GM12878 (cell line): ENCODE measurements around the gene ZNF415. TPM values are rescaled to one million over a fixed set of nuclear protein-coding genes. Genes with fewer than 3 reads are reported as not detected.

Experiments
- ATAC-seq: fragments of 200-7000 bp; cut with Tn5 transposase; 3 replicates; pipeline ENCODE4 v1.9.1; 2020; ENCODE audit warnings: mild to moderate bottlenecking, moderate library complexity
- BruUV-seq: library from RNA; stranded (reverse); fragments of 400-500 nt; replicated peaks from 2 replicates; lab custom pipeline; 2021; lab: Mats Ljungman, UMichigan
- CTCF ChIA-PET: fragments of 300-600 bp; sonication (Branson Sonifier 250); formaldehyde crosslinking; extraction: SDS; loops from one replicate; lab custom pipeline; 2021; ENCODE audit warnings: inconsistent platforms; lab: Yijun Ruan, JAX
- POLR2A ChIA-PET: fragments of 350-600 bp; formaldehyde crosslinking; extraction: SDS; loops from one replicate; lab custom pipeline; 2021; ENCODE audit warnings: inconsistent platforms; lab: Charles Lee
- RAD21 ChIA-PET: fragments of 300-600 bp; sonication (Branson Sonifier 250); formaldehyde crosslinking; loops from one replicate; lab custom pipeline; 2023; ENCODE audit warnings: antibody characterized with exemption; ENCODE audit not compliant: unreplicated experiment; lab: Charles Lee
- SMC1A ChIA-PET: fragments of 300-600 bp; sonication (Branson Sonifier 250); formaldehyde crosslinking; loops from one replicate; lab custom pipeline; 2023; ENCODE audit not compliant: unreplicated experiment, uncharacterized antibody; lab: Charles Lee
- DNase-seq: peaks from one replicate; pipeline ENCODE4 v3.0.0-alpha.2; 2011; ENCODE audit warnings: low read depth, low spot score
- FAIRE-seq: peaks from 3 replicates; lab custom pipeline; 2011; peaks lifted over from hg19 to GRCh38; lab: Jason Lieb, UNC
- H2AFZ ChIP-seq: 2 replicates; pipeline ENCODE4 v1.6.0; 2011; ENCODE audit warnings: low read depth, low read length, control low read depth; ENCODE audit not compliant: control insufficient read depth
- H3K27ac ChIP-seq: 2 replicates; pipeline ENCODE4 v1.5.1; 2011; ENCODE audit warnings: control low read depth; ENCODE audit not compliant: control insufficient read depth, insufficient read depth
- H3K27me3 ChIP-seq, 2 experiments: replicated peaks in 1 of 2; 2 replicates each; pipeline versions ENCODE4 v1.6.0 to v1.6.1; 2011; ENCODE audit warnings: low read length in 1 of 2; ENCODE audit not compliant: control insufficient read depth in 2 of 2, insufficient read depth in 2 of 2
- H3K36me3 ChIP-seq, 2 experiments: 2 replicates each; pipeline ENCODE4 v1.5.1; 2011; ENCODE audit warnings: low read length in 1 of 2; ENCODE audit not compliant: control insufficient read depth in 2 of 2, insufficient read depth in 2 of 2
- H3K4me1 ChIP-seq: 2 replicates; pipeline ENCODE4 v1.6.1; 2011; ENCODE audit warnings: mild to moderate bottlenecking, low read length, moderate library complexity, mixed read lengths; ENCODE audit not compliant: control insufficient read depth, insufficient read depth
- H3K4me2 ChIP-seq: 2 replicates; pipeline ENCODE4 v1.6.0; 2011; ENCODE audit warnings: control low read depth; ENCODE audit not compliant: control insufficient read depth, insufficient read depth
- H3K4me3 ChIP-seq: fragments of 200-600 bp; sonication (generic); 2 replicates; pipeline ENCODE4 v1.5.1; 2016
- H3K79me2 ChIP-seq: 2 replicates; pipeline ENCODE4 v1.6.0; 2011; ENCODE audit warnings: low read length; ENCODE audit not compliant: control insufficient read depth, insufficient read depth
- H3K9ac ChIP-seq: 2 replicates; pipeline ENCODE4 v1.8.0; 2011; ENCODE audit warnings: low read length, control low read depth, mixed read lengths; ENCODE audit not compliant: control insufficient read depth, insufficient read depth
- H3K9me3 ChIP-seq: replicated peaks from 3 replicates; pipeline ENCODE4 v1.5.1; 2011; ENCODE audit warnings: mild to moderate bottlenecking, low read length; ENCODE audit not compliant: control insufficient read depth, insufficient read depth
- H4K20me1 ChIP-seq: 2 replicates; pipeline ENCODE4 v1.6.0; 2011; ENCODE audit not compliant: control insufficient read depth, insufficient read depth
- BCLAF1 ChIP-seq: fragments of 450-650 bp; IDR thresholded peaks from 2 replicates; pipeline ENCODE4 v1.6.1; 2017; ENCODE audit warnings: antibody characterized with exemption, mild to moderate bottlenecking, moderate library complexity
- BHLHE40 ChIP-seq, 2 experiments: fragments of 450-650 bp in 1 of 2; IDR thresholded peaks; 2 replicates each; pipeline ENCODE4 v1.6.1; 2011 to 2017; ENCODE audit warnings: low read depth in 2 of 2, borderline replicate concordance in 1 of 2, improper control_type of control experiment in 1 of 2, low read length in 1 of 2, mild to moderate bottlenecking in 1 of 2
- CBFB ChIP-seq: IDR thresholded peaks from 2 replicates; pipeline ENCODE4 v1.6.1; 2016; ENCODE audit warnings: antibody characterized with exemption, low read depth
- CREB1 ChIP-seq: IDR thresholded peaks from 2 replicates; pipeline ENCODE4 v1.6.1; 2012; ENCODE audit warnings: low read depth, mild to moderate bottlenecking, inconsistent platforms
- CREM ChIP-seq: IDR thresholded peaks from 2 replicates; pipeline ENCODE4 v1.6.1; 2014; ENCODE audit warnings: antibody characterized with exemption, low read depth
- ELK1 ChIP-seq: IDR thresholded peaks from 2 replicates; pipeline ENCODE4 v1.6.1; 2012; ENCODE audit warnings: low read depth, low read length, improper control_type of control experiment
- HCFC1 ChIP-seq: fragments of 150-350 bp; IDR thresholded peaks from 2 replicates; pipeline ENCODE4 v1.6.1; 2014; ENCODE audit warnings: low read length
- LARP7 ChIP-seq: fragments of 450-650 bp; IDR thresholded peaks from 2 replicates; pipeline ENCODE4 v1.6.1; 2017; ENCODE audit warnings: mild to moderate bottlenecking
- MEF2B ChIP-seq: fragments of 450-650 bp; IDR thresholded peaks from 2 replicates; pipeline ENCODE4 v1.6.1; 2018; ENCODE audit warnings: mild to moderate bottlenecking, moderate library complexity; ENCODE audit not compliant: partially characterized antibody, poor library complexity, severe bottlenecking
- NR2C2 ChIP-seq: IDR thresholded peaks from 2 replicates; pipeline ENCODE4 v1.6.1; 2011; ENCODE audit warnings: borderline replicate concordance, low read depth; ENCODE audit not compliant: control insufficient read depth, insufficient read length
- SIN3A ChIP-seq: IDR thresholded peaks from 2 replicates; pipeline ENCODE4 v1.6.1; 2012; ENCODE audit warnings: low read depth, low read length, improper control_type of control experiment
- SMC3 ChIP-seq: IDR thresholded peaks from 2 replicates; pipeline ENCODE4 v1.6.1; 2011; ENCODE audit warnings: low read length, improper control_type of control experiment, borderline replicate concordance
- ZBTB33 ChIP-seq: fragments of 450-650 bp; IDR thresholded peaks from 2 replicates; pipeline ENCODE4 v1.6.1; 2017; ENCODE audit warnings: mild to moderate bottlenecking
- ZBTB40 ChIP-seq: fragments of 450-650 bp; IDR thresholded peaks from 2 replicates; pipeline ENCODE4 v1.6.1; 2016; ENCODE audit warnings: mild to moderate bottlenecking, moderate library complexity, borderline replicate concordance
- ZNF274 ChIP-seq: IDR thresholded peaks from one replicate; pipeline ENCODE4 v1.8.0; 2011; ENCODE audit not compliant: insufficient read length, insufficient read depth
- ZZZ3 ChIP-seq: IDR thresholded peaks from 2 replicates; pipeline ENCODE4 v1.6.1; 2011; ENCODE audit warnings: low read depth; ENCODE audit not compliant: control insufficient read depth, insufficient read length
- WGBS: methylation state at CpG from one replicate; pipeline ENCODE4 v1.1.6; 2016; ENCODE audit warnings: low lambda C conversion rate; ENCODE audit not compliant: insufficient replicate concordance, insufficient coverage; ENCODE audit errors: missing lambda C conversion rate; 5-methylcytosine and 5-hydroxymethylcytosine counted together
- in situ Hi-C: fragments of 300-500 bp; cut with MboI; formaldehyde crosslinking; loops from 9 replicates; pipeline ENCODE4 v1.14.3; 2018; ENCODE audit warnings: mixed read lengths
- intact Hi-C: fragments of 100-400 bp; cut with micrococcal nuclease; formaldehyde crosslinking; loops from one replicate; pipeline ENCODE4 v1.14.2; 2022; ENCODE audit not compliant: unreplicated experiment
- polyA plus RNA-seq, 11 experiments: library from polyadenylated mRNA; depleted of rRNA in 4 of 11; unstranded in 6 of 11; stranded (reverse) in 5 of 11; fragments of >200 nt; fragmentation: Nextera tagmentation in 4 of 11; fragmentation: Illumina TruSeq in 1 of 11; extraction: Ambion mirVana in 4 of 11; extraction: Trizol in 1 of 11; gene quantifications; 1 replicate in 1 of 11; 2 replicates in 10 of 11; pipeline versions ENCODE4 v1.2.1 to v1.2.3, GENCODE V29; 2011 to 2016; ENCODE audit warnings: inconsistent platforms in 2 of 11, missing spikeins in 2 of 11, low read depth in 1 of 11
- total RNA-seq, 4 experiments: library from RNA; depleted of rRNA in 3 of 4; stranded (reverse); fragments of >200 nt in 3 of 4; fragmentation: Illumina TruSeq in 1 of 4; extraction: Trizol in 1 of 4; gene quantifications; 2 replicates each; pipeline versions ENCODE4 v1.2.1 to v1.2.3, GENCODE V29; 2013 to 2021

The ZNF415 gene
- total and polyA plus RNA-seq, 10 of the 15 experiments (the other 5 are each of a cell fraction or from before 2014, with no cell fraction given), result 0.03 to 0.13 (median 0.05) TPM; not detected in 6

- RAD21 ChIA-PET, result no interaction called here
- no peak overlapping the region for H3K27ac ChIP-seq
- H3K79me2 ChIP-seq, result no peaks in the 10 kb centered on the region
- ATAC-seq, result no peak
- H3K27me3 ChIP-seq, result no peaks in the 10 kb centered on the region
- CTCF ChIA-PET, result no interaction called here
- intact Hi-C loops (no loop called here), in situ Hi-C loops (no loop called here)
- WGBS, result 52% methylated on average over 6 of the region's 6 CpGs
- SMC1A ChIA-PET, result no interaction called here
- H3K36me3 ChIP-seq, result no peaks in the 10 kb centered on the region
- POLR2A ChIA-PET, result no interaction called here
- FAIRE-seq, result no peak
- no peaks in the 10 kb centered on the region for H4K20me1 ChIP-seq
- H3K4me1 ChIP-seq, result no peaks in the 10 kb centered on the region
- no peak overlapping the region for H2AFZ ChIP-seq
- peaks cover 4% of the 10 kb centered on the region; the same call in 1 of the 3 replicates for H3K9me3 ChIP-seq
- TF ChIP-seq CREM, result no peak
- TF ChIP-seq BHLHE40 (IDR thresholded peaks at IDR 0.05; ENCODE audit: borderline replicate concordance in 1 of 2, low read depth in 2 of 2, low read length in 1 of 2), result no peak
- TF ChIP-seq NR2C2, result no peak
- TF ChIP-seq ZBTB33, result no peak
- TF ChIP-seq HCFC1, result no peak
- no peak for TF ChIP-seq MEF2B
- TF ChIP-seq SMC3, result no peak
- TF ChIP-seq CBFB, result no peak
- no peak for TF ChIP-seq BCLAF1
- no peak for TF ChIP-seq ZZZ3
- TF ChIP-seq ZNF274, result no peak
- TF ChIP-seq LARP7, result no peak
- TF ChIP-seq SIN3A, result no peak
- no peak for TF ChIP-seq CREB1
- TF ChIP-seq ELK1, result no peak
- no peak for TF ChIP-seq ZBTB40
- H3K4me3 ChIP-seq, result no peak overlapping the region
- H3K4me2 ChIP-seq, result no peak overlapping the region
- no peak overlapping the region for H3K9ac ChIP-seq
- no TSS peak for BruUV-seq
- no peak for DNase-seq
These were observed 983 bp downstream of the ZNF415 start for GRCh38 chr19:53131727-53132126.
